ENCODE data around the gene IGF2BP3.

DNA sequence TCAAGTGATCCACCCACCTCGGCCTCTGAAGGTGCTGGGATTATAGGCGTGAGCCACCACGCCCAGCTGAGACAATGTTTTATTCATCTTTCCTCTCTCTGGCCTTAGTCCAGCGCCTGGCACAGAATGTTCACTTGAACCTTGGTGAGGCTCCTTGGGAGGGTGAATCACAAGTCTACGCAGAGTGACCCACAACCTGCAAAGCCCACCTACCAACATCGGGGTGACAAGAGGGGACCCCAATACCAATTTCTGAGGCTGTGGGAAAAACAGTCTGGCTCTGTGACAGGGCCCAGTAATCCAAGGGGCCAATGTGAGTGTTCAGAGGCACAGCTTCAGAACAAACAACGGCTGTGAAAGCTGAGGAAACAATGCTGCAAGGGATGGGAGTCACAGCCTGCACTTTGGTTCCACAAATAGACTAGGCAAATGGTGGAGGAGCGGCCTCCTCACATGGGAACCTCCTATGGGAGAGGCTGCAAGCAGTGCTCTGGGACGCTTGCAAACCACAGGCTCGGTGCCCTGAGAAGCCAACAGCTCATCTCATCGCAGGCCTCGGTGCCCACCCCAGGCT, 176.7 kb downstream of the IGF2BP3 start:
- TF ChIP-seq, protein P1, sequence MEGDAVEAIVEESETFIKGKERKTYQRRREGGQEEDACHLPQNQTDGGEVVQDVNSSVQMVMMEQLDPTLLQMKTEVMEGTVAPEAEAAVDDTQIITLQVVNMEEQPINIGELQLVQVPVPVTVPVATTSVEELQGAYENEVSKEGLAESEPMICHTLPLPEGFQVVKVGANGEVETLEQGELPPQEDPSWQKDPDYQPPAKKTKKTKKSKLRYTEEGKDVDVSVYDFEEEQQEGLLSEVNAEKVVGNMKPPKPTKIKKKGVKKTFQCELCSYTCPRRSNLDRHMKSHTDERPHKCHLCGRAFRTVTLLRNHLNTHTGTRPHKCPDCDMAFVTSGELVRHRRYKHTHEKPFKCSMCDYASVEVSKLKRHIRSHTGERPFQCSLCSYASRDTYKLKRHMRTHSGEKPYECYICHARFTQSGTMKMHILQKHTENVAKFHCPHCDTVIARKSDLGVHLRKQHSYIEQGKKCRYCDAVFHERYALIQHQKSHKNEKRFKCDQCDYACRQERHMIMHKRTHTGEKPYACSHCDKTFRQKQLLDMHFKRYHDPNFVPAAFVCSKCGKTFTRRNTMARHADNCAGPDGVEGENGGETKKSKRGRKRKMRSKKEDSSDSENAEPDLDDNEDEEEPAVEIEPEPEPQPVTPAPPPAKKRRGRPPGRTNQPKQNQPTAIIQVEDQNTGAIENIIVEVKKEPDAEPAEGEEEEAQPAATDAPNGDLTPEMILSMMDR (IDR thresholded peaks at IDR 0.05) = no peak
- no peak for TF ChIP-seq ZFX (IDR thresholded peaks at IDR 0.05; ENCODE audit: borderline replicate concordance)

Measured in 22Rv1 (cell line).